ENCODE results near the gene PRR16. TPM values are rescaled to one million over a fixed set of nuclear protein-coding genes. Genes with fewer than 3 reads are reported as not detected.

Gene PRR16
- polyA plus RNA-seq, 2 of the 4 experiments (the other 2 are of a cell fraction) = 0.05 TPM; not detected in 1

DNA sequence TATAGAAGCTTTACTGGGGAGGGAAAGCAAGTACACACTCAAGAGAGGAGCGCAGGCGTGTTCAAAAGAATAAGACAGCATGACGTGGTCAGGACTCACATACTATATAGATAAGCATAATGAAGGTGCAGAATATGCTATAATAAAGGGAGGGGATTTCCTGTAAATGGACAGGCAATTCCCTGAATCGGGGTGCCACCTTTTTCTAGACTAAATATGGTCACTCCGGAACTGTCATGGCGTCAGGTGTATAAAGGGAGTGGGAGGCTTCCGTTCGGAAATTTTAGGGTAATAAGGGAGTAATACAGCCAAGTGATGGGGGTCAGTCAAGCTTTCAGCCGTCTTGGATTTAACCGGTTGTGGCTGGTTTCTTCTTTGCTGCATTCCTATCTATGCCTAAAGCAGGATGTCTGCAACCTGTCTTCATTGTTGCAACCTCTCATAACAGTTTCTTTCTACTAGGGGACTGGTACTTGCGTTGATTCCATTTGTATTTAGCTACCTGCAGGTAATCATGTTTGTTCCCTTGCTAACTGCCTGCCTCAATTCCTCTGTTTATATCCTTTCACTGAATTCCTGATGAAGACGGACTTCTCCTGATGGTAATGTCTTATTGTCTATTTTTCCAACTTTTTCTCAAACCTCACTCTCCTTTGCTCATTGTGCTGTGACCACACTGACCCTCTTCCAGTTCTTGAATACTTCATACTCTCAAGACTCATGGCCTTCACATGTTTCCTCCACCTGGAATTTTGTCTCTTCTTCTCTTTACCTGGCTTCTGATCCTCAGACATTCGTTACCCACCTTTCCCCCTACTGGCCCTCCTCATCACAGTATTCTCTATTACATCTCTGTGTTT is 48.9 kb downstream of the PRR16 start:
- ChIA-PET CTCF (no interaction called here), POLR2A (no interaction called here)
- TF ChIP-seq CBX8 (IDR thresholded peaks at IDR 0.05) (no peak), EHMT2 (IDR thresholded peaks at IDR 0.05; ENCODE audit: low read depth) (no peak), ZNF302 (CRISPR knock-in tag; IDR thresholded peaks at IDR 0.05) (no peak), HEYL (CRISPR knock-in tag; IDR thresholded peaks at IDR 0.05) (no peak), CEBPB (IDR thresholded peaks at IDR 0.05) (no peak), EHF (CRISPR knock-in tag; IDR thresholded peaks at IDR 0.05) (no peak), TP53 (CRISPR knock-in tag; IDR thresholded peaks at IDR 0.05) (no peak), RNF2 (IDR thresholded peaks at IDR 0.05; ENCODE audit: borderline replicate concordance, low read depth) (no peak), GATA3 (IDR thresholded peaks at IDR 0.05; ENCODE audit: borderline replicate concordance) (no peak), MAFK (IDR thresholded peaks at IDR 0.05; ENCODE audit: partially characterized antibody) (no peak)
- TF ChIP-seq, protein P1, sequence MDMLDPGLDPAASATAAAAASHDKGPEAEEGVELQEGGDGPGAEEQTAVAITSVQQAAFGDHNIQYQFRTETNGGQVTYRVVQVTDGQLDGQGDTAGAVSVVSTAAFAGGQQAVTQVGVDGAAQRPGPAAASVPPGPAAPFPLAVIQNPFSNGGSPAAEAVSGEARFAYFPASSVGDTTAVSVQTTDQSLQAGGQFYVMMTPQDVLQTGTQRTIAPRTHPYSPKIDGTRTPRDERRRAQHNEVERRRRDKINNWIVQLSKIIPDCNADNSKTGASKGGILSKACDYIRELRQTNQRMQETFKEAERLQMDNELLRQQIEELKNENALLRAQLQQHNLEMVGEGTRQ (IDR thresholded peaks at IDR 0.05) = no peak
- TF ChIP-seq, protein P2, sequence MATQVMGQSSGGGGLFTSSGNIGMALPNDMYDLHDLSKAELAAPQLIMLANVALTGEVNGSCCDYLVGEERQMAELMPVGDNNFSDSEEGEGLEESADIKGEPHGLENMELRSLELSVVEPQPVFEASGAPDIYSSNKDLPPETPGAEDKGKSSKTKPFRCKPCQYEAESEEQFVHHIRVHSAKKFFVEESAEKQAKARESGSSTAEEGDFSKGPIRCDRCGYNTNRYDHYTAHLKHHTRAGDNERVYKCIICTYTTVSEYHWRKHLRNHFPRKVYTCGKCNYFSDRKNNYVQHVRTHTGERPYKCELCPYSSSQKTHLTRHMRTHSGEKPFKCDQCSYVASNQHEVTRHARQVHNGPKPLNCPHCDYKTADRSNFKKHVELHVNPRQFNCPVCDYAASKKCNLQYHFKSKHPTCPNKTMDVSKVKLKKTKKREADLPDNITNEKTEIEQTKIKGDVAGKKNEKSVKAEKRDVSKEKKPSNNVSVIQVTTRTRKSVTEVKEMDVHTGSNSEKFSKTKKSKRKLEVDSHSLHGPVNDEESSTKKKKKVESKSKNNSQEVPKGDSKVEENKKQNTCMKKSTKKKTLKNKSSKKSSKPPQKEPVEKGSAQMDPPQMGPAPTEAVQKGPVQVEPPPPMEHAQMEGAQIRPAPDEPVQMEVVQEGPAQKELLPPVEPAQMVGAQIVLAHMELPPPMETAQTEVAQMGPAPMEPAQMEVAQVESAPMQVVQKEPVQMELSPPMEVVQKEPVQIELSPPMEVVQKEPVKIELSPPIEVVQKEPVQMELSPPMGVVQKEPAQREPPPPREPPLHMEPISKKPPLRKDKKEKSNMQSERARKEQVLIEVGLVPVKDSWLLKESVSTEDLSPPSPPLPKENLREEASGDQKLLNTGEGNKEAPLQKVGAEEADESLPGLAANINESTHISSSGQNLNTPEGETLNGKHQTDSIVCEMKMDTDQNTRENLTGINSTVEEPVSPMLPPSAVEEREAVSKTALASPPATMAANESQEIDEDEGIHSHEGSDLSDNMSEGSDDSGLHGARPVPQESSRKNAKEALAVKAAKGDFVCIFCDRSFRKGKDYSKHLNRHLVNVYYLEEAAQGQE (IDR thresholded peaks at IDR 0.05) = no peak
- TF ChIP-seq, protein P3, sequence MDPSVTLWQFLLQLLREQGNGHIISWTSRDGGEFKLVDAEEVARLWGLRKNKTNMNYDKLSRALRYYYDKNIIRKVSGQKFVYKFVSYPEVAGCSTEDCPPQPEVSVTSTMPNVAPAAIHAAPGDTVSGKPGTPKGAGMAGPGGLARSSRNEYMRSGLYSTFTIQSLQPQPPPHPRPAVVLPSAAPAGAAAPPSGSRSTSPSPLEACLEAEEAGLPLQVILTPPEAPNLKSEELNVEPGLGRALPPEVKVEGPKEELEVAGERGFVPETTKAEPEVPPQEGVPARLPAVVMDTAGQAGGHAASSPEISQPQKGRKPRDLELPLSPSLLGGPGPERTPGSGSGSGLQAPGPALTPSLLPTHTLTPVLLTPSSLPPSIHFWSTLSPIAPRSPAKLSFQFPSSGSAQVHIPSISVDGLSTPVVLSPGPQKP (IDR thresholded peaks at IDR 0.05; ENCODE audit: low read depth, low read length) = no peak
- TF ChIP-seq, protein P4, sequence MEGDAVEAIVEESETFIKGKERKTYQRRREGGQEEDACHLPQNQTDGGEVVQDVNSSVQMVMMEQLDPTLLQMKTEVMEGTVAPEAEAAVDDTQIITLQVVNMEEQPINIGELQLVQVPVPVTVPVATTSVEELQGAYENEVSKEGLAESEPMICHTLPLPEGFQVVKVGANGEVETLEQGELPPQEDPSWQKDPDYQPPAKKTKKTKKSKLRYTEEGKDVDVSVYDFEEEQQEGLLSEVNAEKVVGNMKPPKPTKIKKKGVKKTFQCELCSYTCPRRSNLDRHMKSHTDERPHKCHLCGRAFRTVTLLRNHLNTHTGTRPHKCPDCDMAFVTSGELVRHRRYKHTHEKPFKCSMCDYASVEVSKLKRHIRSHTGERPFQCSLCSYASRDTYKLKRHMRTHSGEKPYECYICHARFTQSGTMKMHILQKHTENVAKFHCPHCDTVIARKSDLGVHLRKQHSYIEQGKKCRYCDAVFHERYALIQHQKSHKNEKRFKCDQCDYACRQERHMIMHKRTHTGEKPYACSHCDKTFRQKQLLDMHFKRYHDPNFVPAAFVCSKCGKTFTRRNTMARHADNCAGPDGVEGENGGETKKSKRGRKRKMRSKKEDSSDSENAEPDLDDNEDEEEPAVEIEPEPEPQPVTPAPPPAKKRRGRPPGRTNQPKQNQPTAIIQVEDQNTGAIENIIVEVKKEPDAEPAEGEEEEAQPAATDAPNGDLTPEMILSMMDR (IDR thresholded peaks at IDR 0.05) = no peak
- 45% methylated on average over 13 of the region's 13 CpGs for WGBS (ENCODE audit: missing lambda C conversion rate)
- FAIRE-seq = no peak
- no peak overlapping the region for H3K4me3 ChIP-seq
- no peak for DNase-seq (ENCODE audit: low read depth in 1 of 2, low spot score in 1 of 2)
- H3K9me3 ChIP-seq = no peaks in the 10 kb centered on the region
- no peak overlapping the region for H3K4me2 ChIP-seq
- H3K27ac ChIP-seq = no peak overlapping the region
- ATAC-seq = no peak
- no peaks in the 10 kb centered on the region for H3K4me1 ChIP-seq

DNA sequence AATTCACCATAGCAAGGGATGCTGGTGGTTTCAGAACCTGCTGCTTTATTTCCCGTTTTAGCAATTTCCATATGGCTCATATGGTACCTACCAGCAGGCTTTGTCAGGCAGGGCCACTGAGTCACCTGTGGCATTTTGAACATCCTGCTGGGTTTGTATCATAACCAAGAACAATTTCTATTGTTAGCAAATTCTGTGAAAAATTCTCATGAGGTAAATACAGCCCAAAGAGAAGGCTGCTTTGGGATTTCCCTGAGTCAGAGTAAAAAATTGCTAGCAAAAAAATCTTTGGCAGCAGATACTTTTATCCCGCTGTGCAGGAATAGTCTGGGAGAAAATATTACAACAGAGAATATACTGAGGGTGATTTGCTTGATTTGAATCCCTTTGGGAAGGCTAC is 52.7 kb downstream of the PRR16 start:
- Histone ChIP-seq H3K4me2 (no peak overlapping the region), H3K4me1 (no peaks in the 10 kb centered on the region), H3K27ac (no peak overlapping the region), H3K9me3 (no peaks in the 10 kb centered on the region), H3K4me3 (no peak overlapping the region)
- ATAC-seq (no peak), DNase-seq (ENCODE audit: low read depth in 1 of 2, low spot score in 1 of 2) (no peak), FAIRE-seq (no peak)
- ChIA-PET POLR2A (no interaction called here), CTCF (no interaction called here)
- WGBS (ENCODE audit: missing lambda C conversion rate) = 14% methylated on average over 2 of the region's 2 CpGs
- no peak for TF ChIP-seq FOSL2 (IDR thresholded peaks at IDR 0.05)
- TF ChIP-seq FOSL2 (CRISPR knock-in tag; IDR thresholded peaks at IDR 0.05) = no peak
- TF ChIP-seq HOXB5 (CRISPR knock-in tag; IDR thresholded peaks at IDR 0.05) = no peak
- no peak for TF ChIP-seq HEYL (CRISPR knock-in tag; IDR thresholded peaks at IDR 0.05)
- TF ChIP-seq CBX2 (IDR thresholded peaks at IDR 0.05; ENCODE audit: borderline replicate concordance, low read depth) = no peak
